Prostate gland (tissue), 2 donors: ENCODE data around the gene CAPN15.

Experiments
- POLR2A ChIP-seq: fragments of 450-650 bp; IDR thresholded peaks from one replicate; pipeline ENCODE4 v1.6.1; 2016; ENCODE audit warnings: antibody characterized with exemption, mild to moderate bottlenecking
- POLR2AphosphoS5 ChIP-seq: sonication (generic); formaldehyde crosslinking; IDR thresholded peaks from one replicate; pipeline ENCODE4 v1.6.1; 2017; ENCODE audit warnings: antibody characterized with exemption
- TF ChIP-seq, protein P1 (sequence below), 4 experiments: fragments of 200-600 bp in 2 of 4; fragments of 450-650 bp in 2 of 4; sonication (generic) in 2 of 4; IDR thresholded peaks; 1 replicate in 3 of 4; 2 replicates in 1 of 4; pipeline ENCODE4 v1.5.1; 2016 to 2019; ENCODE audit warnings: antibody characterized with exemption in 4 of 4, mild to moderate bottlenecking in 2 of 4, moderate library complexity in 2 of 4

GRCh38 chr16:525520-526180 is 1.9 kb upstream of the CAPN15 start:
- TF ChIP-seq, protein P1, sequence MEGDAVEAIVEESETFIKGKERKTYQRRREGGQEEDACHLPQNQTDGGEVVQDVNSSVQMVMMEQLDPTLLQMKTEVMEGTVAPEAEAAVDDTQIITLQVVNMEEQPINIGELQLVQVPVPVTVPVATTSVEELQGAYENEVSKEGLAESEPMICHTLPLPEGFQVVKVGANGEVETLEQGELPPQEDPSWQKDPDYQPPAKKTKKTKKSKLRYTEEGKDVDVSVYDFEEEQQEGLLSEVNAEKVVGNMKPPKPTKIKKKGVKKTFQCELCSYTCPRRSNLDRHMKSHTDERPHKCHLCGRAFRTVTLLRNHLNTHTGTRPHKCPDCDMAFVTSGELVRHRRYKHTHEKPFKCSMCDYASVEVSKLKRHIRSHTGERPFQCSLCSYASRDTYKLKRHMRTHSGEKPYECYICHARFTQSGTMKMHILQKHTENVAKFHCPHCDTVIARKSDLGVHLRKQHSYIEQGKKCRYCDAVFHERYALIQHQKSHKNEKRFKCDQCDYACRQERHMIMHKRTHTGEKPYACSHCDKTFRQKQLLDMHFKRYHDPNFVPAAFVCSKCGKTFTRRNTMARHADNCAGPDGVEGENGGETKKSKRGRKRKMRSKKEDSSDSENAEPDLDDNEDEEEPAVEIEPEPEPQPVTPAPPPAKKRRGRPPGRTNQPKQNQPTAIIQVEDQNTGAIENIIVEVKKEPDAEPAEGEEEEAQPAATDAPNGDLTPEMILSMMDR (IDR thresholded peaks at IDR 0.05) = no peak
- TF ChIP-seq POLR2A (no peak), POLR2AphosphoS5 (no peak)
